Right cardiac atrium (tissue), 5 donors: Measurements from ENCODE around the gene GYS2. TPM values are rescaled to one million over a fixed set of nuclear protein-coding genes. Genes with fewer than 3 reads are reported as not detected.
"Not testable (repeated sequence)": the region's sequence is repeated elsewhere in the genome, so short reads cannot be mapped to it uniquely, and the experiment has no call there.

Experiments used
- ATAC-seq, 2 donors: fragments of 200-7000 bp; cut with Tn5 transposase; one replicate each; pipeline versions ENCODE4 v1.8.0 to v1.9.1; 2020; ENCODE audit warnings: moderate library complexity in 2 of 2, mild to moderate bottlenecking in 1 of 2
- DNase-seq, 3 donors: peaks; one replicate each; pipeline ENCODE4 v3.0.0-alpha.2; 2020
- H3K27ac ChIP-seq: one replicate; pipeline ENCODE4 v1.5.1; 2013; ENCODE audit warnings: mild to moderate bottlenecking, low read length, control low read depth, moderate library complexity
- H3K27me3 ChIP-seq: one replicate; pipeline ENCODE4 v1.6.1; 2013; ENCODE audit not compliant: control insufficient read depth, insufficient read depth
- H3K4me1 ChIP-seq: one replicate; pipeline ENCODE4 v1.6.1; 2013; ENCODE audit warnings: low read length; ENCODE audit not compliant: control insufficient read depth, insufficient read depth
- H3K4me3 ChIP-seq: one replicate; pipeline ENCODE4 v1.5.1; 2013; ENCODE audit warnings: low read length, control low read depth
- H3K9me3 ChIP-seq: one replicate; pipeline ENCODE4 v1.6.1; 2013; ENCODE audit warnings: low read length; ENCODE audit not compliant: control insufficient read depth
- WGBS: extraction: QIAGEN DNeasy Blood & Tissue Kit; methylation state at CpG from one replicate; pipeline ENCODE4 v1.1.7; 2013; 5-methylcytosine and 5-hydroxymethylcytosine counted together
- intact Hi-C, 4 donors: fragments of 100-400 bp; cut with DNase I; formaldehyde crosslinking; loops; one replicate each; pipeline versions ENCODE4 v1.11.0 to v1.14.0; 2022 to 2023
- polyA plus RNA-seq: library from polyadenylated mRNA; stranded (reverse); fragments of 200-250 nt; gene quantifications from one replicate; pipeline ENCODE4 v1.2.3, GENCODE V29; 2013
- total RNA-seq, 4 donors: library from RNA; stranded (reverse); fragmentation: NEBNext Ultra II Directional; extraction: Animal tissue kit (Norgen Biotek cat#: 25700); gene quantifications; one replicate each; pipeline ENCODE4 v1.2.1, GENCODE V29; 2021
- donor health status: healthy with polysubstance abuse.
- donor health status: DM: no; HTN: yes; CAD: no.
- donor health status: DM: no; HTN: no; CAD: no.
- donor health status: DM: no; HTN: yes; CAD: no; lungs with severe emphysema.
- donor health status: DM: yes; HTN: yes; CAD: no.

The GYS2 gene
- total and polyA plus RNA-seq, 5 donors, result 0.12 to 0.16 TPM; not detected in 3

GRCh38 chr12:21606175-21606574 lies 1.5 kb upstream of the GYS2 start:
- no peak overlapping the region for H3K27ac ChIP-seq
- intact Hi-C loops, result loop anchor here in 2 of 4 donors (2.0 to 5.0 kb wide), 2 partner anchors 75 to 76 kb away; no protein-coding TSS in a partner anchor
- no peaks in the 10 kb centered on the region for H3K9me3 ChIP-seq
- no peak overlapping the region for H3K4me3 ChIP-seq
- no peaks in the 10 kb centered on the region for H3K27me3 ChIP-seq
- H3K4me1 ChIP-seq, result peaks cover 1% of the 10 kb centered on the region
- 37% methylated on average over 1 of the region's 1 CpG for WGBS
- no peak for DNase-seq
- ATAC-seq, result no peak

DNA sequence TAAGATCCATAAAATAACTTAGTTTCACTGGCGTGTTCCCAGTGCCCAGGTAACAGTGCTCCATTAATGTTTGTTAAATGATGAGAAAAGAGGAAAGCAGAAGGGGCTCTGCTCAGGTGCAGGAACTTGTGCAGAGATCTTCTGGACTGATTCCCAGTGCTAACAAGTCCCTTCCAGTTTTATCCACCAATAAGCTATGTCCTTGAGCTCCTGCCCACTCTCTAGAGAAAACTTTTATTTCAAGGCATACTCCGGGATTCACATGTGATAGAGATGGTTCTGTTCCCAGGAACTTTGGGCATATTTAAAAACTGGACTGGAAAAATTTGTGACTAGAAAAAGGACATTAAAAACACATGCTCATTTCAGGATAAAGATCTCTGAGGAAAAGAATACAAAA lies 1.9 kb downstream of the GYS2 start:
- no peak overlapping the region for H3K4me3 ChIP-seq
- H3K27me3 ChIP-seq, result no peaks in the 10 kb centered on the region
- intact Hi-C loops, result no loop called here
- no peak overlapping the region for H3K27ac ChIP-seq
- DNase-seq, result no peak
- peaks cover 1% of the 10 kb centered on the region for H3K4me1 ChIP-seq
- no peaks in the 10 kb centered on the region for H3K9me3 ChIP-seq
- 58% methylated on average over 2 of the region's 2 CpGs for WGBS
- no peak for ATAC-seq

GRCh38 chr12:21600196-21600595 lies 4.5 kb downstream of the GYS2 start:
- H3K27ac ChIP-seq, result no peak overlapping the region
- no peaks in the 10 kb centered on the region for H3K27me3 ChIP-seq
- WGBS, result 54% methylated on average over 5 of the region's 5 CpGs
- H3K9me3 ChIP-seq, result no peaks in the 10 kb centered on the region
- no peak overlapping the region for H3K4me3 ChIP-seq
- DNase-seq, result no peak
- ATAC-seq, result no peak
- no peaks in the 10 kb centered on the region for H3K4me1 ChIP-seq
- intact Hi-C loops, result no loop called here

DNA sequence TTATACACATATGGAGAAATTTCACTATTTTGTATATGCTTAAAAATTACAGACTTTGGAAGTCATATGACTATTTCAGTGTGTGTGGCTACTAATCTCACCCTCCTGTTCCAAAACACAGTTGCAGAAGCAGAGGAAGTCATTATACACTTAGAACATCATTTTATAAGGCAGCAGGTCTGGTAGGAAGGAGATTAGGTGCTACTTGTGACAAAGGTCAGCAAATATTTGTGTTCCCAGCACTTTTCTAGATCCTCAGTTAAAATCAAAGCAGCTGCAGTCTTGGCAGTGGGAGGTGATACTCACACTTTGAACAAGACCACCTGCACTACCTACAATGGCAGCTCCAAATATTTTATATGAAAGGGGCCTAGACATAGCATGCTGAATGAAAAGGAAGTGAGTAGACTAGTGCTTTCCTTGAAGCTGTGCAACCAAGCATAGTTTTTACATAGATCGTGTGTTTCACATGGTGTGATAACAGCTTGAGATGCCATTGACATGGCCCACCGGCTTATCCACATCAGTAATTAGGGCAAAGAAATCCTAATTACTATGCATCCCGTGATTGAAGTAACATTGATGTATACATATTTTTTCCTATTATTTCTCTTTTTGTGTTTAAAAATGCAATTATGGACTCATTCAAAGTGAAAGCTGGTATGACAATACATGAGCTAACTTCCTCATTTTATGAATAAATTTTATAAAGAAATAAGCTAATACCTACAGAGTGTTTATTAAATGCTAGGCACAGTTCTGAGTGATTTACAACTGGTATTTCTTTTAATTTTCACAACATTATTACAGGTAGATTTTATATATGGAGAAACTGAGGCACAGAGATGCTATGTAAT lies 5.3 kb downstream of the GYS2 start:
- DNase-seq (no peak), ATAC-seq (no peak)
- Histone ChIP-seq H3K4me1 (no peaks in the 10 kb centered on the region), H3K27me3 (no peaks in the 10 kb centered on the region), H3K4me3 (no peak overlapping the region), H3K9me3 (no peaks in the 10 kb centered on the region), H3K27ac (no peak overlapping the region)
- intact Hi-C loops, result no loop called here
- WGBS, result 86% methylated on average over 3 of the region's 3 CpGs

- no peak overlapping the region for H3K4me3 ChIP-seq
- WGBS, result 87% methylated on average over 4 of the region's 4 CpGs
- no peaks in the 10 kb centered on the region for H3K4me1 ChIP-seq
- H3K9me3 ChIP-seq, result no peaks in the 10 kb centered on the region
- DNase-seq (no peak), ATAC-seq (no peak)
- intact Hi-C loops, result no loop called here
- no peaks in the 10 kb centered on the region for H3K27me3 ChIP-seq
- H3K27ac ChIP-seq, result no peak overlapping the region
These were observed 6.0 kb downstream of the GYS2 start for GRCh38 chr12:21598651-21599050.

GRCh38 chr12:21595356-21595755 lies 9.3 kb downstream of the GYS2 start:
- H3K4me1 ChIP-seq, H3K4me3 ChIP-seq, intact Hi-C loops, H3K27ac ChIP-seq, H3K27me3 ChIP-seq, ATAC-seq, DNase-seq, H3K9me3 ChIP-seq: not testable (repeated sequence)

GRCh38 chr12:21585485-21585884 lies 19.2 kb downstream of the GYS2 start:
- ATAC-seq (no peak), DNase-seq (no peak)
- WGBS, result 82% methylated on average over 3 of the region's 3 CpGs
- intact Hi-C loops, result no loop called here
- no peak overlapping the region for H3K27ac ChIP-seq
- no peak overlapping the region for H3K4me3 ChIP-seq
- no peaks in the 10 kb centered on the region for H3K9me3 ChIP-seq
- H3K4me1 ChIP-seq, result no peaks in the 10 kb centered on the region
- H3K27me3 ChIP-seq, result no peaks in the 10 kb centered on the region

DNA sequence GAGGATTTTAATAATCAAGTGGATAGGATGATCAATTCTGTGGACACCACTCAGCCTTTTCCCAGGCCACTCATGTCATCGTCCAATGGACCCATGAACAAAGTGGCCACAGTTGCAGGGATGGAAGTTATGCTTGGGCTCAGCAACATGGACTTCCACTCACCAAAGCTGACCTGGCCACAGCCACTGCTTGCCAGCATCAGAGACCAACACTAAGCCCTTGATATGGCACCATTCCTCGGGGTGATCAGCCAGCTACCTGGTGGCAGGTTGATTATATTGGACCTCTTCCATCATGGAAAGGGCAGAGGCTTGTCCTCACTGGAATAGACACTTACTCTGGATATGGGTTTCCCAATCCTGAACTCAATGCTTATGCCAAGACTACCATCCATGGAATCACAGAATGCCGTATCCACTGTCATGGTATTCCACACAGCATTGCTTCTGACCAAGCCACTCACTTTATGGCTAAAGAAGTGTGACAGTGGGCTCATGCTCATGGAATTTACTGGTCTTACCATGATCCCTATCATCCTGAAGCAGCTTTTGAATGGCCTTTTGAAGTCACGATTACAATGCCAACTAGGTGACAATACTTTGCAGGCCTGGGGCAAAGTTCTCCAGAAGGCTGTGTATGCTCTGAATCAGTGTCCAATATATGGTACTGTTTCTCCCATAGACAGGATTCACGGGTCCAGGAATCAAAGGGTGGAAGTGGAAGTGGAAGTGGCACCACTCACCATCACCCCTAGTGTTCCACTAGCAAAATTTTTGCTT lies 20.1 kb downstream of the GYS2 start:
- H3K4me3 ChIP-seq, H3K27me3 ChIP-seq, ATAC-seq, H3K9me3 ChIP-seq, H3K4me1 ChIP-seq, DNase-seq, intact Hi-C loops, H3K27ac ChIP-seq: not testable (repeated sequence)
- WGBS, result 89% methylated on average over 5 of the region's 5 CpGs

GRCh38 chr12:21583587-21583986 lies 21.1 kb downstream of the GYS2 start:
- H3K27ac ChIP-seq, result no peak overlapping the region
- ATAC-seq (no peak), DNase-seq (no peak)
- H3K4me1 ChIP-seq, result no peaks in the 10 kb centered on the region
- no peaks in the 10 kb centered on the region for H3K27me3 ChIP-seq
- H3K4me3 ChIP-seq, result no peak overlapping the region
- intact Hi-C loops, result no loop called here
- WGBS, result 82% methylated on average over 4 of the region's 4 CpGs
- no peaks in the 10 kb centered on the region for H3K9me3 ChIP-seq

GRCh38 chr12:21580748-21581516 lies 23.7 kb downstream of the GYS2 start:
- ATAC-seq, result no peak
- H3K9me3 ChIP-seq, result no peaks in the 10 kb centered on the region
- no peak overlapping the region for H3K4me3 ChIP-seq
- no peak overlapping the region for H3K27ac ChIP-seq
- intact Hi-C loops, result no loop called here
- 81% methylated on average over 4 of the region's 4 CpGs for WGBS
- H3K4me1 ChIP-seq, result no peaks in the 10 kb centered on the region
- no peaks in the 10 kb centered on the region for H3K27me3 ChIP-seq
- no peak for DNase-seq

- Histone ChIP-seq H3K4me3 (no peak overlapping the region), H3K27ac (no peak overlapping the region), H3K27me3 (no peaks in the 10 kb centered on the region), H3K4me1 (no peaks in the 10 kb centered on the region), H3K9me3 (no peaks in the 10 kb centered on the region)
- ATAC-seq, result no peak
- intact Hi-C loops, result no loop called here
- DNase-seq, result no peak
- 85% methylated on average over 1 of the region's 1 CpG for WGBS
These were observed 27.1 kb downstream of the GYS2 start for GRCh38 chr12:21577516-21577915.
